ENCODE measurements around the gene OR5K3. TPM values are rescaled to one million over a fixed set of nuclear protein-coding genes. Genes with fewer than 3 reads are reported as not detected.

Gene OR5K3
- not detected in 2 replicates for total RNA-seq

GRCh38 chr3:98390366-98390765 is at the start of gene OR5K3:
Gene OR5K3, plus strand, starts transcription at chr3:98390666. Its CDS starts 0 bp downstream, at chr3:98390666.
- no peaks in the 10 kb centered on the region for H3K9me3 Mint-ChIP-seq
- H3K4me3 Mint-ChIP-seq = no peak within 1 kb of the TSS
- no peaks in the 10 kb centered on the region for H3K4me1 Mint-ChIP-seq (ENCODE audit: low read depth)
- intact Hi-C loops (cut with micrococcal nuclease) = no loop called here
- no peak for DNase-seq (ENCODE audit: low spot score)
- H3K27me3 Mint-ChIP-seq (ENCODE audit: insufficient read depth) = peaks cover 40% of the 10 kb centered on the region
- H3K27ac Mint-ChIP-seq = no peak within 1 kb of the TSS
- H3K36me3 Mint-ChIP-seq (ENCODE audit: low read depth) = no peaks in the 10 kb centered on the region

- Mint-ChIP-seq H3K4me1 (ENCODE audit: low read depth) (peaks cover 6% of the 10 kb centered on the region), H3K4me3 (no peak overlapping the region), H3K9me3 (no peaks in the 10 kb centered on the region), H3K36me3 (ENCODE audit: low read depth) (no peaks in the 10 kb centered on the region), H3K27ac (no peak overlapping the region), H3K27me3 (ENCODE audit: insufficient read depth) (peaks cover 54% of the 10 kb centered on the region)
- DNase-seq (ENCODE audit: low spot score) = no peak
- intact Hi-C loops (cut with micrococcal nuclease) = loop anchor here (5.0 kb wide), 1 partner anchor 251 kb away; the partner anchor contains the start of gene CPOX
These were observed 48.7 kb upstream of the OR5K3 start for GRCh38 chr3:98341758-98342157.

- intact Hi-C loops (cut with micrococcal nuclease) = loop anchor here (1.0 to 5.0 kb wide), 2 partner anchors 229 to 248 kb away; partner anchors contain the start of gene CPOX
- peaks cover 53% of the 10 kb centered on the region for H3K27me3 Mint-ChIP-seq (ENCODE audit: insufficient read depth)
These were observed 46.6 kb upstream of the OR5K3 start for GRCh38 chr3:98343647-98344507.

GRCh38 chr3:98350082-98350481 is 40.4 kb upstream of the OR5K3 start:
- intact Hi-C loops (cut with micrococcal nuclease) = no loop called here
- Mint-ChIP-seq H3K36me3 (ENCODE audit: low read depth) (no peaks in the 10 kb centered on the region), H3K4me1 (ENCODE audit: low read depth) (no peaks in the 10 kb centered on the region), H3K9me3 (no peaks in the 10 kb centered on the region), H3K4me3 (no peak overlapping the region), H3K27ac (no peak overlapping the region), H3K27me3 (ENCODE audit: insufficient read depth) (peaks cover 51% of the 10 kb centered on the region)
- DNase-seq (ENCODE audit: low spot score) = no peak

More at GRCh38 chr3:98343647-98344507, 46.6 kb upstream of the OR5K3 start:
- H3K27ac Mint-ChIP-seq = no peak overlapping the region
- H3K4me3 Mint-ChIP-seq = no peak overlapping the region
- peaks cover 6% of the 10 kb centered on the region for H3K4me1 Mint-ChIP-seq (ENCODE audit: low read depth)
- H3K9me3 Mint-ChIP-seq = no peaks in the 10 kb centered on the region
- H3K36me3 Mint-ChIP-seq (ENCODE audit: low read depth) = no peaks in the 10 kb centered on the region
- no peak for DNase-seq (ENCODE audit: low spot score)

GRCh38 chr3:98353554-98353953 is 36.9 kb upstream of the OR5K3 start, which contains the start of gene OR5K4:
Gene OR5K4, plus strand, starts transcription at chr3:98353854. Its CDS starts 0 bp downstream, at chr3:98353854.
- intact Hi-C loops (cut with micrococcal nuclease) = no loop called here
- peaks cover 6% of the 10 kb centered on the region for H3K9me3 Mint-ChIP-seq

GRCh38 chr3:98359250-98359649 is 31.2 kb upstream of the OR5K3 start:
- no peak for DNase-seq (ENCODE audit: low spot score)
- Mint-ChIP-seq H3K9me3 (peaks cover 20% of the 10 kb centered on the region), H3K36me3 (ENCODE audit: low read depth) (peaks cover 7% of the 10 kb centered on the region)

More at GRCh38 chr3:98353554-98353953, 36.9 kb upstream of the OR5K3 start, which contains the start of gene OR5K4:
- Mint-ChIP-seq H3K4me1 (ENCODE audit: low read depth) (no peaks in the 10 kb centered on the region), H3K27me3 (ENCODE audit: insufficient read depth) (peaks cover 35% of the 10 kb centered on the region), H3K4me3 (no peak within 1 kb of the TSS), H3K36me3 (ENCODE audit: low read depth) (no peaks in the 10 kb centered on the region), H3K27ac (no peak within 1 kb of the TSS)
- no peak for DNase-seq (ENCODE audit: low spot score)

GRCh38 chr3:98359993-98360675 is 30.3 kb upstream of the OR5K3 start:
- Mint-ChIP-seq H3K4me3 (no peak overlapping the region), H3K4me1 (ENCODE audit: low read depth) (peaks cover 7% of the 10 kb centered on the region), H3K27ac (no peak overlapping the region), H3K9me3 (peaks cover 23% of the 10 kb centered on the region), H3K36me3 (ENCODE audit: low read depth) (peaks cover 7% of the 10 kb centered on the region), H3K27me3 (ENCODE audit: insufficient read depth) (peaks cover 6% of the 10 kb centered on the region)
- intact Hi-C loops (cut with micrococcal nuclease) = no loop called here
- no peak for DNase-seq (ENCODE audit: low spot score)

More at GRCh38 chr3:98359250-98359649, 31.2 kb upstream of the OR5K3 start:
- Mint-ChIP-seq H3K27me3 (ENCODE audit: insufficient read depth) (peaks cover 11% of the 10 kb centered on the region), H3K27ac (no peak overlapping the region), H3K4me1 (ENCODE audit: low read depth) (peaks cover 7% of the 10 kb centered on the region), H3K4me3 (no peak overlapping the region)
- intact Hi-C loops (cut with micrococcal nuclease) = no loop called here

- no peak for DNase-seq (ENCODE audit: low spot score)
- Mint-ChIP-seq H3K36me3 (ENCODE audit: low read depth) (peaks cover 9% of the 10 kb centered on the region), H3K9me3 (peaks cover 28% of the 10 kb centered on the region), H3K27me3 (ENCODE audit: insufficient read depth) (peaks cover 6% of the 10 kb centered on the region), H3K4me3 (no peak overlapping the region), H3K4me1 (ENCODE audit: low read depth) (peaks cover 7% of the 10 kb centered on the region), H3K27ac (no peak overlapping the region)
- intact Hi-C loops (cut with micrococcal nuclease) = no loop called here
These were observed 29.8 kb upstream of the OR5K3 start for GRCh38 chr3:98360681-98361080.

GRCh38 chr3:98361289-98361688 is 29.2 kb upstream of the OR5K3 start:
- intact Hi-C loops (cut with micrococcal nuclease) = no loop called here
- no peak overlapping the region for H3K27ac Mint-ChIP-seq
- no peak overlapping the region for H3K4me3 Mint-ChIP-seq

GRCh38 chr3:98367464-98368246 is 22.8 kb upstream of the OR5K3 start:
- DNase-seq (ENCODE audit: low spot score) = no peak
- intact Hi-C loops (cut with micrococcal nuclease) = no loop called here
- H3K27me3 Mint-ChIP-seq (ENCODE audit: insufficient read depth) = peaks cover 17% of the 10 kb centered on the region
- H3K4me1 Mint-ChIP-seq (ENCODE audit: low read depth) = no peaks in the 10 kb centered on the region
- H3K36me3 Mint-ChIP-seq (ENCODE audit: low read depth) = peaks cover 2% of the 10 kb centered on the region
- peaks cover 9% of the 10 kb centered on the region for H3K9me3 Mint-ChIP-seq
- H3K27ac Mint-ChIP-seq = no peak overlapping the region
- no peak overlapping the region for H3K4me3 Mint-ChIP-seq

More at GRCh38 chr3:98361289-98361688, 29.2 kb upstream of the OR5K3 start:
- Mint-ChIP-seq H3K9me3 (peaks cover 29% of the 10 kb centered on the region), H3K27me3 (ENCODE audit: insufficient read depth) (peaks cover 8% of the 10 kb centered on the region), H3K4me1 (ENCODE audit: low read depth) (peaks cover 7% of the 10 kb centered on the region), H3K36me3 (ENCODE audit: low read depth) (peaks cover 9% of the 10 kb centered on the region)
- no peak for DNase-seq (ENCODE audit: low spot score)

- H3K36me3 Mint-ChIP-seq (ENCODE audit: low read depth) = no peaks in the 10 kb centered on the region
- H3K27ac Mint-ChIP-seq = no peak overlapping the region
- H3K4me3 Mint-ChIP-seq = no peak overlapping the region
- H3K27me3 Mint-ChIP-seq (ENCODE audit: insufficient read depth) = peaks cover 25% of the 10 kb centered on the region
- intact Hi-C loops (cut with micrococcal nuclease) = no loop called here
- H3K4me1 Mint-ChIP-seq (ENCODE audit: low read depth) = no peaks in the 10 kb centered on the region
- no peaks in the 10 kb centered on the region for H3K9me3 Mint-ChIP-seq
- no peak for DNase-seq (ENCODE audit: low spot score)
These were observed 19.3 kb upstream of the OR5K3 start for GRCh38 chr3:98371186-98371585.

- Mint-ChIP-seq H3K4me1 (ENCODE audit: low read depth) (no peaks in the 10 kb centered on the region), H3K9me3 (no peaks in the 10 kb centered on the region), H3K4me3 (no peak overlapping the region), H3K27ac (no peak overlapping the region), H3K36me3 (ENCODE audit: low read depth) (no peaks in the 10 kb centered on the region), H3K27me3 (ENCODE audit: insufficient read depth) (peaks cover 32% of the 10 kb centered on the region)
- no peak for DNase-seq (ENCODE audit: low spot score)
- intact Hi-C loops (cut with micrococcal nuclease) = no loop called here
These were observed 18.6 kb upstream of the OR5K3 start for GRCh38 chr3:98371853-98372252.
